ENCODE measurements around the gene RXRA. TPM values are rescaled to one million over a fixed set of nuclear protein-coding genes. Genes with fewer than 3 reads are reported as not detected.

RXRA gene
- total RNA-seq, 2 experiments from 2014 or later: 1.2 to 1.4 TPM

DNA sequence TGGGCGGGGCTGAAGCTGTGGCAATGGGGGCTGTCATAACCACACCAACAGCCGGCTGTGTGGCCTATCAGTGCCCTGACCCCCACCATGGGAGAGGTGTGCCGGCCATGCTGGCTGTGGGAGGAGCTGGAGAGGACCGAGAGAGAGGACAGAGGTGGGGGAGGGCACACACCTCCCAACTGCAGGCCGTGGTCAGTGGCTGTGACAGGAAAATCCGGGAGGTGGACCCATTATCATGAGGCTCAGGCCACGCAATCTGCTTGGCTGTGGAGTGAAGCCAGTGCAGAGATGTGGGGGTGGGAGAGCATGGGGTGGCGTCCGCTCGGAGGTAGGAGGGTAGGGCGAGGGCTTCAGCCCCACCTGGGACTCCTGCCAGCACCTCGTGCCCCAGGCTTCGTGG, 136.1 kb downstream of the RXRA start:
- POLR2A ChIA-PET: no interaction called here
- Mint-ChIP-seq H3K27me3 (no peaks in the 10 kb centered on the region), H3K36me3 (ENCODE audit: low read depth) (no peaks in the 10 kb centered on the region), H3K4me1 (no peaks in the 10 kb centered on the region), H3K4me3 (no peak overlapping the region), H3K9me3 (no peaks in the 10 kb centered on the region), H3K27ac (no peak overlapping the region)
- no peak for DNase-seq
- CTCF ChIA-PET: interaction anchor here (1.0 kb wide), 1 partner anchor 291 kb away, joined by 3 read pairs; no protein-coding TSS in a partner anchor

DNA sequence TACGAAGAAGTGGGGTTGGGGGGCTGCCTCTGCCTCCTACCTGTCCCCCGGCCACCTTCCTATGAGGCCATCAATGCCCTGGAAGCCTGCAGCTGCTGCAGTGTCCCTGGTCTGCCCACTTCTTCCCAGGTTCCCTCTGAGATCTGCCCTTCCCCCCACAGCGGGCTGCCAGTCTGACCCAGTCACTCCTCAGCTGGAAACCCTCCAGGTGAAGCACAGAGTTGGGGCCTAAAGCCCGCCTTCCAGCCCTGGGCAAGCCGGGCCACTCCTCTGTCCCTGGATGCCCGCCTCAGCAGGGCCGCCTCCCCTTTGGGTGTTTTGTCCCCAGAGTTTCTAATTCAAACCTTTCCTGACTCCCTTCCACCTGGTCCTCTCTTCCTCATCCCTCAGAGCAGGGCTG, 137.0 kb downstream of the RXRA start:
- H3K4me1 Mint-ChIP-seq: no peaks in the 10 kb centered on the region
- H3K27ac Mint-ChIP-seq: no peak overlapping the region
- H3K36me3 Mint-ChIP-seq (ENCODE audit: low read depth): no peaks in the 10 kb centered on the region
- ChIA-PET CTCF (no interaction called here), POLR2A (no interaction called here)
- DNase-seq: no peak
- H3K9me3 Mint-ChIP-seq: no peaks in the 10 kb centered on the region
- H3K4me3 Mint-ChIP-seq: no peak overlapping the region
- no peaks in the 10 kb centered on the region for H3K27me3 Mint-ChIP-seq

DNA sequence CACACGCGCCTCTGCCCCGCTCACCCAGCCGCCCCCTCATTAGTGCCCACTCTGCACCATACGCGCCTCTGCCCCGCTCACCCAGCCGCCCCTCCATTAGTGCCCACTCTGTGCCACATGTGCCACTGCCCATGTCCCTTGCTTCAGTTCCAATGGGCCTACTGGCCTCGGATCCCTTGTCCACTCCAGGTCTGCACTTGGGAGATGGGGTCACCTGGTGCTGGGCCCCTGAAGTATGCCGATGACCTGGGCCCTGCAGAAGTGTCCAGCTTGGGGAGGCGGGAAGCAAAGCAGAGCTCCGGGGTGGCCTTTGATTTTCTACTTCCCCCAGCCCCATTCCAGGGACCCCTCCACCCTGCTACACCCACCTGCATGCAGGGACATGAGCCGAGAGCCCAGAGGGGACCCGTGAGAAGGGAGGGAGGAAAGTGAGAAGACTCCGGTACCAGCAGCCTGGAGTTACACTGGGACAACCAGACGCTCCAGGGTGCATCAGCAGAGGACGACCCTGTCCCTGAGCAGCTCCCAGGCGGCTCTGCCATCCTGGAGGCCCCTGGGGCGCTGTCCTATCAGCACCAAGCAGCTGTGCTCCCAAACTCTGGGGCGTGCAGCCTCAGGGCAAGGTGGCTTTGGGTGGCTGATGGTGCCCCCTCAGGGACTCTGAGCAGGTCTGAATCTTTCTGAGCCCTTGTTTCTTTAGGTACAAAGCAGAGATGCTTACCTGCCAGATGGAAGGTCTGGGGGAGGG, 140.8 kb downstream of the RXRA start:
- H3K27ac Mint-ChIP-seq: no peak overlapping the region
- no peak for DNase-seq
- CTCF ChIA-PET: no interaction called here
- POLR2A ChIA-PET: no interaction called here
- H3K27me3 Mint-ChIP-seq: no peaks in the 10 kb centered on the region
- H3K36me3 Mint-ChIP-seq (ENCODE audit: low read depth): no peaks in the 10 kb centered on the region
- H3K4me3 Mint-ChIP-seq: no peak overlapping the region
- H3K9me3 Mint-ChIP-seq: no peaks in the 10 kb centered on the region
- no peaks in the 10 kb centered on the region for H3K4me1 Mint-ChIP-seq

DNA sequence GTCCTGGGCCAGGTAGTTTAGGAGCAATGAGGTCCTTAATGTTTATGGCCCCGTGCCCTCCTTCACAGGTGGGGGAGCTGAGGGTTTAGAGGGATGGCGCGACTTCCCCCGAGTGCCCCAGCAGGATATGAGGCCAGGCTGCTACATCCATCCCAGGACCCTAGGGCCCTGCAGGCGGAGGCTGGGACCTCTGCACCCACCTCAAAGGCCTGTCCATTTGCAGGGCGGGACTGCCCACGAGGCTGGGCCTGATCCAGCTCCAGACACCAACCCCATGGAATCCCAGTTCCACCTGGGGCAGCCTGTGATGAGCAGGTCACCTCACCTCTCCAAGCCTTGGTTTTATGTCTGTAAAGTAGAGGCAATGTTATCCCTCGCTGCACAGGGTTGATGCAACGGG, 142.1 kb downstream of the RXRA start:
- H3K4me1 Mint-ChIP-seq: no peaks in the 10 kb centered on the region
- POLR2A ChIA-PET: no interaction called here
- DNase-seq: no peak
- H3K9me3 Mint-ChIP-seq: no peaks in the 10 kb centered on the region
- CTCF ChIA-PET: no interaction called here
- H3K36me3 Mint-ChIP-seq (ENCODE audit: low read depth): no peaks in the 10 kb centered on the region
- H3K4me3 Mint-ChIP-seq: no peak overlapping the region
- H3K27me3 Mint-ChIP-seq: no peaks in the 10 kb centered on the region
- H3K27ac Mint-ChIP-seq: no peak overlapping the region

DNA sequence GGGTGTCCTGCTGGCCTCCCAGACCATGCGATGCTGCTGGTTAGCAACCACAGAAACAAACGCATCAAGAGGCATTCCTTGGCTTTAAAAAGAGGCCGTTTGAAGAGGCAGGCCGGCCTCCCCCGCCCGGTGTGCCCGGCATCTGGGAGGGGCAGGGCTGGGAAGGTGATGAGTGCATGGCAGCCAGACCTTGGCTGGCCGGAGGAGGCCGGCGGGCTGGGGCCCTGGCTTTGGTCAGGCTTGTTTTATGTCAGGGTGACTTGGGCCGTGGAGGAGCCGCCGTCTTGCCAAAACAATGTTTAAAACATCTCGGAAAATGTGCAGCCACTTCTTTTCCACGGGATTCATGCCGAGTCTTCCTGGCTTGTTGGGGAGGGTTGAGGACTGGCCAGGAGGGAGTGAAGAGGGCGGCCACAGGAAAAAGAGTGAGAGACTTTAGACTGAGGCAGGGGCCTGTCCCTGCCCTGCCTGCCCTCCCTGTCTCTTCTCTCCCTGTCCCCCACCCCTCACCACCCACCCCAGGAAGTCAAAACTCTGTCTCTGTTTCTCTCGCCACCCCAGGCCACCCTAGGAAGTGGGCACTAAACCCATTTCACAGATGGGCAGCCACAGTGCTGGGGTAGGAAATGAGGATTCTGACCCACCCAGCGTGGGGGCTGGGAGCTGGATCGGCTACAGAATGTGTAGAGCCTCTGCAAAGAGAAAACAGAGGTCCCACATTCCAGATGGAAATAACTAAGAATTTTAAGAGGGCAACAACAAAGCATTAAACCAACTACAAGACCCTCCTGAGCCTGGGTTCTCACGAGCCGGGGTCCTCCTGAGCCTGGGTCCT, 143.0 kb downstream of the RXRA start:
- no peaks in the 10 kb centered on the region for H3K4me1 Mint-ChIP-seq
- POLR2A ChIA-PET: no interaction called here
- no peaks in the 10 kb centered on the region for H3K27me3 Mint-ChIP-seq
- H3K4me3 Mint-ChIP-seq: no peak overlapping the region
- CTCF ChIA-PET: no interaction called here
- H3K9me3 Mint-ChIP-seq: no peaks in the 10 kb centered on the region
- H3K36me3 Mint-ChIP-seq (ENCODE audit: low read depth): no peaks in the 10 kb centered on the region
- H3K27ac Mint-ChIP-seq: no peak overlapping the region
- DNase-seq: no peak

DNA sequence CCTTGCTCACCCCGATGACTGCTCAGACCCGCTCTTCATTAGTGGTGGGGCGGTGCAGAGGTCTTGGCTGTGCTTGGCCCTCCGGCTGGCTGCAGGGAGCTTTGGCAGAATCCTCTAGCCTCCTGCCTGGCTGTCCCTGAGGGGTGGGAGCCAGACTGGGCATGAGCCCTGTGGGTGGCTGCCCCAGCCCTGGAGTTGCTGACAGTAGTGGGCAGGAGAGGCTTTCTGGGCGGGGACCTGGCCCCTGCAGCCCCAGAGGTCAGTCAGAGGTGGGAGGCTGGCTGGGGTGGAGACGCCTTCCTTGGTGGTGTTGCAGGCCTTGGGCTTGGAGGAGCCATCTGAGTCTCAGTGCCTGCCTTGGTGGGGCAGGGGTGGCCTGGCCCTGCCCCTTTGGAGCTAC, 146.0 kb downstream of the RXRA start:
- ChIA-PET CTCF (interaction anchor here (0.9 kb wide), 1 partner anchor 301 kb away, joined by 3 read pairs; no protein-coding TSS in a partner anchor), POLR2A (no interaction called here)
- H3K9me3 Mint-ChIP-seq: no peaks in the 10 kb centered on the region
- H3K36me3 Mint-ChIP-seq (ENCODE audit: low read depth): no peaks in the 10 kb centered on the region
- H3K27ac Mint-ChIP-seq: no peak overlapping the region
- peaks cover 4% of the 10 kb centered on the region for H3K4me1 Mint-ChIP-seq
- no peak for DNase-seq
- no peak overlapping the region for H3K4me3 Mint-ChIP-seq
- H3K27me3 Mint-ChIP-seq: no peaks in the 10 kb centered on the region

DNA sequence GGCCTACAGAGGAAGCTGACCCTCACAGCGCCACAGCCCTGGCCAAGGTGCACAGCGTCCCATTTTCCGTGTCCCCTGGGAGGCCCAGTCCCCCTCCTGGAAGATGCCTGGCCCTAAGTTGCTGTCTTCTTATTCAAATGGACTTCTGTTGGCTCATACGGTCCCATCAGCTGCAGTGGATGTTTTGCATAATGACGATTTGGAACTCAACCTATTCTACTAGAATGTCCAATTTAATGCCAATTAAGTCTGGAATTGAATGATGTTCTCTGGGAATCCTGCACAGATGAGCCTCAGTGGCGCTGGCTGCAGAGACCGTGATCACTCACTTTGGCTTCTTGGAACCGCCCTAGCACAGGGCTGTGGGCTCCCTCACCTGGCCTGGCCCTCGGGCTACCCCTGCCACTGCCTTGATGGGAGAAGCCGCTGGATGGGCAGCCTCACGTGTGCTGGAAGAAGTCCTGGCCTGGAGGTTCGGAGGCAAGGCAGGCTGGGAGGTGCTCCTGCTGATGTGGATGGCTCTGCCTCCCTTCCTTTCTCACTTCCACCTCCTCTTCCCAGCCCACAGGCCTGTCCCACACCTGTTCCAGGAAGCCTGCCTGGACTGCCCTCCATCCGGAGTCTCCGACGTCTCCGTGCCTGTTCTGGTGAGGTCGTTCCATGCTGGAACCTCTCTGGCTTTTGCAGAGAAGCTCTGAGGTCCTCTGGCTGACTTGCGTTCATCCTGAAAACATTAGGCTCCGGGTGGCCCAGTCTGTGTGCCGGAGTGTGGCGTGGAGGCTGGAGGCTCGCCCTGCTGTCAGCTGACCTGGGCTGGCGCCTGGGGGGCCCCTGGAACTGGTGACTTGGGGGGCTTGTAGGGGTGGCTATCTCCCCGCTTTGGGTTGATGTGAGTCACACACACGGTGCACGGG, 147.1 kb downstream of the RXRA start:
- DNase-seq: no peak
- ChIA-PET CTCF (no interaction called here), POLR2A (no interaction called here)
- H3K27me3 Mint-ChIP-seq: no peaks in the 10 kb centered on the region
- H3K27ac Mint-ChIP-seq: no peak overlapping the region
- peaks cover 4% of the 10 kb centered on the region for H3K4me1 Mint-ChIP-seq
- no peaks in the 10 kb centered on the region for H3K9me3 Mint-ChIP-seq
- H3K36me3 Mint-ChIP-seq (ENCODE audit: low read depth): no peaks in the 10 kb centered on the region
- no peak overlapping the region for H3K4me3 Mint-ChIP-seq

DNA sequence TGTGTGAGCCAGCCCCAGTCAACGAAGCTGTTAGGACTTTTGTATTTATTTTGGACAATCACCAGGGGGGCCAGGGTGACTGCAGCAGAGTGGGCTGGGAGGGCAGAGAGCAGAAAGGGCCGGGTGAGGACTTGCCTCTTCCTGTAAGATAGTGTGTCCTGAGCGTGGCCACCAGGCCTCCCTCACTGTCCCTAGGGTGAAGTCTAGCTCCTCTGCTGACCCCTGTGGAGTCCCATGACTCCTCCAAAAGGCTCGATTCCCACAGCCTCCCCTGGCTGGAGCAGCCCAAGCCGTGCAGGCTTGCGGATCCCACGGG, 147.8 kb downstream of the RXRA start:
- Mint-ChIP-seq H3K36me3 (ENCODE audit: low read depth) (no peaks in the 10 kb centered on the region), H3K4me1 (peaks cover 4% of the 10 kb centered on the region), H3K4me3 (no peak overlapping the region), H3K27ac (no peak overlapping the region), H3K27me3 (no peaks in the 10 kb centered on the region), H3K9me3 (no peaks in the 10 kb centered on the region)
- ChIA-PET POLR2A (no interaction called here), CTCF (no interaction called here)
- DNase-seq: no peak

DNA sequence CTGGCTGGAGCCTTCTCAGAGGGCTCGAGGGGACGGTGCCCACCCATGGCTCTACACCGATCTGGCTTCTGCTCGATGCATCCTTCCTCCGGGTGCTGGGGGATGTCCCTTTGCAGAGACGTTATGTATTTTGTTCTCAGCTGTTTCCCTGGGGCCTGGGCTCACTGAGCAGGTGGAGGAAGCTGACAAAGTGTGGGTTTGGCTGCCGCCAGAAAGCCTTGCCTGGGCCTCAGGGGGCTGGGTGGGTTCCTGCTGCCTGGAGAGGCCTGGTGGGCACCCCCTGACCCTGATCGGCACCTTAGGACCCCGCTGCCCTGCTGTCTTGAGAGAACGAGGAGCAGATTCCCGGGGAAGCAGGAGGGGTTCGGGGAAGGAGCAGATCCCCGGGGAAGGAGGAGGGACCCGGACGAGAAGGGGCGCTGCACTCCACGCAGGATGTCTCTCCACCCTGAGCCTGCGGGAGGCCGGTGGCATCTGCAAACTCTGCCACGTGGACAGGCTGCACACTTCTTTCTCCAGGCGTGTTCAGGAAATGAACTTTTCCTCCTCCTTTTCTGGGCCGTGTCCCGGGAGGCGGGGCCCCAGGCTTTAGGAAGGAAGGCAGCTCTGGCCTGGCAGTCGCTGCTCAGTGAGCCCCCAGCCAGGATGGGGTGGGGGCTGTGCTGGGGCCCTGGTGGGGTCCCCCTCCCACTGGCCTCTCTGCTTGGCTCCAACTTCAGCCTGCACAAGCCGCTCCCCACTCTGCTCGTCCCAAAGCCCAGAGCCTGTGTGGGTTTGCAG, 148.9 kb downstream of the RXRA start:
- Mint-ChIP-seq H3K9me3 (no peaks in the 10 kb centered on the region), H3K36me3 (ENCODE audit: low read depth) (no peaks in the 10 kb centered on the region), H3K4me1 (peaks cover 4% of the 10 kb centered on the region), H3K27ac (peak overlapping the region; percentile 76), H3K4me3 (no peak overlapping the region), H3K27me3 (no peaks in the 10 kb centered on the region)
- ChIA-PET CTCF (no interaction called here), POLR2A (no interaction called here)
- DNase-seq: no peak

DNA sequence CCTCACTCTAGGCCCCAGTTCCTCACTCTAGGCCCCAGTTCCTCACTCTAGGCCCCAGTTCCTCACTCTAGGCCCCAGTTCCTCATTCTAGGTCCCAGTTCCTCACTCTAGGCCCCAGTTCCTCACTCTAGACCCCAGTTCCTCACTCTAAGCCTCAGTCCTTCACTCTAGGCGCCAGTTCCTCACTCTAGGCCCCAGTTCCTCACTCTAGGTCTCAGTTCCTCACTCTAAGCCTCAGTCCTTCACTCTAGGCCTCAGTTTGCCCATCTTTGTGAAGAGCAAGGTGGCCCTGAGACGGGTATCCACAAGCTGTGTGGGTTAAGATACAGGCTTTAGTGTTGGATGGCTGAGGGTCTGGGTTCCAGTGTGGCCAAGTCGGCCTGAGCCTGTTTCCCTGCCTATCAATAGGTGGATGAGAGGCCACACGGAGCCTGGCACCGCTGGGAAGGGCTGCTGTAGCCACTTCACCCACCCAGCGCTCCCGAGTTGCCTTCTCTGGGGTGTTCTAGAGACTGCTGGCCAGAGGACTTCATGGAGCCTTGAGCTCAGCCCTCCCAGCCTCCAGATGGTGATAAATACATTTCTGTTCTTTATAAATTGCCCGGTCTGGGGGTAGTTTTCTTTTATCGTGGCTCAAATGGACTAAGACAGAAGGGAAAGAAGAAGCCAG, 150.2 kb downstream of the RXRA start:
- ChIA-PET CTCF (no interaction called here), POLR2A (no interaction called here)
- Mint-ChIP-seq H3K4me1 (peaks cover 4% of the 10 kb centered on the region), H3K4me3 (no peak overlapping the region), H3K36me3 (ENCODE audit: low read depth) (no peaks in the 10 kb centered on the region), H3K9me3 (no peaks in the 10 kb centered on the region), H3K27me3 (no peaks in the 10 kb centered on the region), H3K27ac (no peak overlapping the region)
- DNase-seq: no peak

DNA sequence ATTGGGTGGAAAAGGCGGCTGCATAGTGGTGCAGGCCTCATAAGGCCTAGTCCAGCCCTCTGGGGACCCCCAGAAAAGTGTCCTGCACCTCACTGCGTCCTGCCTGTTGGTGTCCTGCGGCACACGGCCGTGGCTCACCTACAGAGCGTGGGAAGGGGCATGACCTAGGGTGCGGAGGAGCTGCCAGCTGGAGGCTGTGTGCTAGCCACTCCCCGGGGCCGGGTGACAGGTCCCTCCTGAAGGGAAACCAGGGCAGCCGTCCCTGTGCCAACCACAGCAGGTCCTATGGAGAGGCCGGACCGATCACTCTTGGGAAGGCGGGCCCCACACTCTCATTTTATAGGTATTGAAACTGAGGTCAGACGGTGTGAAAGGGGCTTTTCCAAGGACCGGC, 150.7 kb downstream of the RXRA start:
- POLR2A ChIA-PET: no interaction called here
- Mint-ChIP-seq H3K36me3 (ENCODE audit: low read depth) (no peaks in the 10 kb centered on the region), H3K4me3 (no peak overlapping the region)

DNA sequence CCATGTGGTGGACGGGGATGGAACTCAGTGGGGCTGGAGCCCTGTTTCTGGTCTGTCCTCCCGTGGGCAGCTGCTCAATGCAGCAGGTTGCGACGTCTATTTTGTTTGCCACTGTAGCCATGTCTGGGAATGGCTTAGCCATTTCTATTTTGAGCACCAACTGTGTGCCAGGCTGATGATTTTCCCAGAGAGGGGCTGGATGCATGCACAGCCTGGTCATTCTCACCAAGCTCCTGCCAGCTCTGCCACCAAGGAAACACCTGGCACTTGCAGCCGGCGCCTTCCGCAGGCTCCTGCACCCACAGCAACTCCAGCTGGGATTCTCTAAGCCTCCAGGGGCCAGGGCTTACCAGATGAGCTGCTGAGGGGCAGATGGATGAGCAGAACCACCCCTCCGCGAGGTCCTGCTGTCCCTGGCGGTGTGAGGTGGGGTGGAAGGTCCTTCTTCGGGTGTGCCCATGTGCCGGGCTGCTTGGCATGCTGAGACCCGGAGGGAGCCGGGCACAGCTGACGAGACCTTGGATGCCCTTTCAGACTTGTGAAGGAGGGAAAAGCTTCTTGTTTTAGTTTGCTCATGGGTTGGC, 151.2 kb downstream of the RXRA start:
- H3K27me3 Mint-ChIP-seq: no peaks in the 10 kb centered on the region
- no peak overlapping the region for H3K27ac Mint-ChIP-seq
- H3K4me3 Mint-ChIP-seq: no peak overlapping the region
- H3K4me1 Mint-ChIP-seq: peaks cover 4% of the 10 kb centered on the region
- H3K9me3 Mint-ChIP-seq: no peaks in the 10 kb centered on the region
- POLR2A ChIA-PET: no interaction called here
- CTCF ChIA-PET: no interaction called here
- DNase-seq: no peak
- no peaks in the 10 kb centered on the region for H3K36me3 Mint-ChIP-seq (ENCODE audit: low read depth)

More for the DNA sequence above, 150.7 kb downstream of the RXRA start:
- no peak for DNase-seq
- Mint-ChIP-seq H3K27me3 (no peaks in the 10 kb centered on the region), H3K9me3 (no peaks in the 10 kb centered on the region), H3K27ac (no peak overlapping the region), H3K4me1 (peaks cover 4% of the 10 kb centered on the region)
- CTCF ChIA-PET: no interaction called here
